ENCODE data around the gene SAMD10.
"Not testable (repeated sequence)": the region's sequence is repeated elsewhere in the genome, so short reads cannot be mapped to it uniquely, and the experiment has no call there.

Gene SAMD10

DNA sequence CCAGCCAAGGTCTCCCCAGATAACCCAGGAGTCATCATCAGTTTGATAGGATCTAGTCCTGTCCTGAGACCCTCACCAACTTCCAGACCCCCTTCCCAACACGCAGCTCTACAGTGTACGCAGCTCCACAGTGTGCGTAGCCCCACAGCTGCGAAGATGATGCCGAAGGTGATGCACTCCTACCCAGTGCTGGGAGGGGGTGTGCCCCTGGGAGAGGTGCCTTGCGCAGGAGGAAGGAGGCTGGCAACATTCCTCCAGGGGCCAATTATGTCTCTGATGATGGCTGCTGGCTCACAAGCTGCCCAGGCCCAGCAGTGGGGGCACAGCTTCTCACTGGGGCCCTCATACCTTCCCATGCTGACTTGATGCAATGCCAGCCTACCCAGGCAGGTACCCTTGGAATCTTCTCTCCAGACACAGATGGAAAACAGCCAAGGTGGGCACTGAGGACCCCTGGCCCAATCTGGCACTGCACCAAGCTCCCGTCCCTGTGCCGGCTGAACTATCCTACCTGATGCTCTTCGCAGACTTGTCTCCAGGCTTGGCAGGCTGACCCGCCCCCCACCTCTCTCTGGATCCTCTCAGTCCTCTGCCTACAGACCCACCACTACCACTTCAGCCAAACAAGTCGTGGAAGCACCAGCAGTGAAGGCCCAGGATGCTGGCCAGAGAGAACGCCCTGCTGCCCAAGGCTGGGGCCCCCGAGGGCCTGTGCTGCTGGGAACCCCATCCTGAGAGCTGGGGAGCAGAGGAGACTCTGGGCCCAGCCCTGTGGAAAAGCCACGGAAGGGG, 11.1 kb downstream of the SAMD10 start:
- no peak for DNase-seq

DNA sequence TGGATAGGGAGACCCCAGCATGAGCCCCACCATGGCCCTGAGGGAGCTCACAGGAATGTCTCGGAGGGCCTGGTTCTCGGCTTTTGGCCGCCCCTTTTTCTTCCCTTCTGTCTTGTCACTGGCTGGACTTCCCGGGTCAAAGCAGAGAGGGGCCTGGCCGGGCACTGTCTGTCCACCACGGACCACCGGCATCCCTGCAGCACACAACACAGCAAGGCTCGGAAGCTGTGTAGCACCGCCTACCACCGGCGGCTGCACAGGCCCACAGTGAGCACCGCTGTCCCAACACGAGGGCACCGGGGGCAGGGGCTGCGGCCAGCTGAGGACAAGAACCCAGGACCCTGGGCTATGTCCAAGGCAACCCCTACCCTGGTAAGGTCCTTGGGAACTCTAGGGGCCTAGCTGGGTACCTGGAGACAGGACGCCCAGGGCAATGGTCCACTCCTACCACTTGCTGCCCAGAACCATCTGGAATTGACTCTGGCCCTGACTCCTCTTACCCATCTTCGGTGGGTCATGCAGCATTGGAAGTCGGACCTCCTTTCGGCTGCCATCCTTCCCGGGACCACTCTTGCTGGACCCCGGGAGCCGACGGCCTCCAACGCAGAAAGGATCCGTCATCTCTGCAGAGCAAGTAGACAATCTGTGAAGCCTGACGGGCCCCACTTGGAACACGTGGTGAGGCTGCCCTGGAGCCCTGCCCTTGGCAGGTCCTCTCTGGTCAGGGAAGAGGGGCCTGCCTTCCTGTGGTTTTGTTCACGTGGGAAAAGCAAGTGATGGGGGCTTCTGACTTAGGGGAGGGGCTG, 11.9 kb downstream of the SAMD10 start:
- no peak for DNase-seq

DNA sequence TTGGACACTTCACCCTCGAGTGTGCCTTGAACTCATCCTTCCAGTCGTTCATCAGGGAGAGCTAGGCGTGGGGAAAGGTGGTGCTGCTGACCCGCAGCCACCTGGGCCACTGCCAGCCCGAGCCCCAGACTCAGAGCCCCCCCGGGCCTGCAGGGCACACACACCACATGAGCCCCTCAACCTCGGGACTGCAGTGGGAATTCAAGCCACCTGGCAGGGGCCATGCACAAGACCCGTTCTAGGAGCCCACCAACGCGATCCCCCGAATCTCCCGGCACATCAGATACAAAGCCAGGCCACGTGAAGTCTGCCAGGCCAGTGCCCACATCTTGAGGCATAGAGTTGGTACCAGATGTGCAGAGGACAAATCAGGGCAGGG, 12.5 kb downstream of the SAMD10 start:
- no peak for DNase-seq

DNA sequence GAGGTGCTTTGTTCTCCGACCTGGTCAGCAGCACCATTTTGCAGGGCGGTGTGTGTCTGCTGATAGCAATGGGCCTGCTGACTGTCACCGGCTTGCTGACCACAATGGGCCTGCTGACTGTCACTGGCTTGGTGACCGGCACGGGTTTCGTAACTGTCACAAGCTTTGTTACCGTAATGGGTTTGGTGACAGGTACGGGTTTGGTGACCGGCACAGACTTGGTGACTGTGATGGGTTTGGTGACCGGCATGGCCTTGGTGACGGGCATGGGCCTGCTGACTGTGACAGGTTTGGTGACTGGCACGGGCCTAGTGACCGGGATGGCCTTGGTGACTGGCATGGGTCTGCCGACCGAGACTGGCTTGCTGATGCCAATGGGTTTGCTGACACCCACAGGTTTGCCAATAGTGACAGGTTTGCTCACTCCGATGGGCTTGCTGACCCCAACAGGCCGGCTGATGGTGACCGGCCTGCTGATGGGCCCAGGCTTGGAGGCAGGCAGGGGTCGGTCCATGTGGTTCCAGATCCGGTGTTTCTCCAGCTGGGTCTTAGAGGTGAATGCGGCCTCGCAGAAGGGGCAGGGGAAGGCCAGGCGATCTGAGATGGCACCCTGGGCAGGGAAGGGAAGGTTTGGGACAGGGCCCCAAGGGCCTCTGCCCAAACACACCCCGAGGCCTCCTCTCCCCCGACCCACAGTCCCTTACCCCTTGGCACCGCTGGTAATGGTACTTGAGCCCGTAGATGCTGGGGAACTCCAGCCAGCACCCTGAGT, 13.1 kb downstream of the SAMD10 start:
- no peak for DNase-seq

DNA sequence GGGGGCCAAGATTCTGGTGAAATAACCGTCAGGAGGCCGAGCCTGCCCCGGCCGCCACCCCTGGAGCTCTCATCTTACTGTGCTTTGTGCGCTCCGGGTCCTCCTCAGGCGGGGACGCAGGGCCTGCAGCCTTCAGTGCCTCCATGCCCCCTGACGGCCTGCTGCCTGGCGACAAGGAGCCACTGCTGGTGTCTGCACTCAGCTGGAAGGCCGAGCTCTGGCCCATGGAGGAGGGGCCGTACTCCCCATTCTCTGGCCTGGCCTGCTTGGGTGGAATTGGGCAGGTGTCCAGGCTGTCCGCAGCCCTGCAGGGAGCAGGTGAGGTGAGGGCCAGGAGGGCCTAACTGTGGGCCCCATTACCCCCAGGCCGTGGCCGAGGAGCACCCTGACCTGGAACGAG, 15.0 kb downstream of the SAMD10 start:
- DNase-seq, result no peak

- DNase-seq, result no peak
Measured at GRCh38 chr20:63963784-63964301, 15.6 kb downstream of the SAMD10 start.

- DNase-seq, result no peak
Measured at GRCh38 chr20:63963348-63963741, 16.1 kb downstream of the SAMD10 start.

GRCh38 chr20:63962426-63963347, 16.8 kb downstream of the SAMD10 start:
- DNase-seq, result no peak

DNA sequence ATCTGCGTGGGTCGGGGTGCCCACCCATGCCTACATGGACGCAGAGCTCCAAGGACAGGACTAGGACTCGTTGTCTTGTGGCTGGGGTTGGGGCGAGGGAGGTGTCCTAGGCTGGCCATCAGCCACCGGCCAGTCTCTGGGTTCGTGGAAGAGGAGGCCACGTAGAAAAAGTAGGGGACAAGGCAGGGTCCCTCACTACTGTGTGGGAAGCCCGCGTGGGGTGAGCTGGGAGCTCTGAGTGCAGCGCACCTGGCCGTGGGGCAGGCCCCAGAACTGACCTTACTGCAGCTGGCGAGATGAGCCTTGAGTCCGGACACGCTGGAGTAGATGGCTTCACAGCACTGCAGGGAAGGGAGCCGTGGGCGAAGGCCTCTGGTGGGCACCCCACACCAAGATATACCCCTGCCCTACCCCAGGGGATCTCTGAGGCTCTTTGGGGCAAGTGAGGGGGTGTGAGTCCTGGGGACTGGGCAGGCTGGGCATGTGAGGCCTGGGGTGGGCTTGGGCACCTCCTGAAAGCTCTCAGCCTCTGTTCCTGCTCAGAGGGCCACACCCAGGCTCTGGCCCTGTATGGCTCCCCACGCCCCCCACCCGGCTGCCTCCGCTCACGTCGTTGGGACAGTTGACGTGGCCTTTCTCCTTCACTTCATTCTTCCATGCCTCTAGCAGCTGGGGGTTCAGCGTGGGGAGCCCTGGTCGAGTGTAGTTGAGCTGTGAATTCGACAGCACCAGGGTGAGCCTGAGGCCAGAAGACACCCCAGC, 17.6 kb downstream of the SAMD10 start:
- DNase-seq, result no peak

- not testable (repeated sequence) for DNase-seq
Measured at GRCh38 chr20:63960654-63961621, 18.5 kb downstream of the SAMD10 start.

- no peak for DNase-seq
Measured at GRCh38 chr20:63959699-63960075, 19.8 kb downstream of the SAMD10 start.

- DNase-seq, result no peak
Measured at GRCh38 chr20:63958964-63959698, 20.3 kb downstream of the SAMD10 start.

- DNase-seq, result no peak
Measured at GRCh38 chr20:63958471-63958870, 21.0 kb downstream of the SAMD10 start.

DNA sequence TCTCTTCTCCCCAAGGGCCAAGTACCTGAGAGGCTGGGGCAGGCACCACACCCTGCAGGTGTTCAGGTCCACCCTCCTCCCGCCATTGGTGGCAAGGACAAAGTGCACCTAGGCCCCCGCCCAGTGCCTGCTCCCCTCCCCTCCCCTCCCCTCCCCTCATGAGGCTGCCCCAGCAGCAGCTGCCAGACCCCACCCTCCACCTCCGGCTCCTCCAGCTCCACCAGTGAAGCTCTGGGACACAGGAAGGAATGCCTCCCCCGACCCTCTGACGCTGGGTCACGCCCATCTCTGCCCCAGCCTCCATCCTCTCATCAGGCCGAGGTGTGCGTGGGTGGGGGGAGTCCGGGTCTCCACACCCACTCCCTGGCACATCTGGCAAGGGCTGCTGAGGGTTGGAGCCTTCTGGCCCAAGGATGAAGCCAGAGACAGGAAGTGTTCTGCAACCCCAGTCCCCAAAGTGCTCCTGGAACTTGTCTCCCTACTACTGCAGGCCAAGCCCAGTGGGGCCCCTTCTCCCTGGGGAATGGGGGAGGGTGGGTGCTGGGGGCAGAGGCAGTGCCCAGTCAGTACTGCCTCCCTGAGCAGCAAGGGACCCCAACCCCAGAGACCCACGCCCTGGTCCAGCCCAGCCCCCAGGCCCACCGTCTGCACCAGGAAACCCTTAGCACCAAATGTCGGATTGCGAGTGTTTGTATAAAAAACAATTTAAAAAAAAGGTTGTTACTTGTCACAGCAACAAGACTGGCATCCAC, 21.6 kb downstream of the SAMD10 start:
- DNase-seq, result peak; percentile 82

GRCh38 chr20:63957004-63957689, 22.3 kb downstream of the SAMD10 start:
- DNase-seq, result peak; percentile 91

- DNase-seq, result no peak
Measured at GRCh38 chr20:63956664-63957003, 22.8 kb downstream of the SAMD10 start.

- peak; percentile 95 for DNase-seq
Measured at GRCh38 chr20:63955827-63956663, 23.4 kb downstream of the SAMD10 start, which contains the start of gene UCKL1. UCKL1 (minus strand) TSS chr20:63956416; CDS start chr20:63956372, 44 bp downstream.
